NOMO-1 treated with dmso at 0.1 percent for 144 hours (cell line): ENCODE measurements around the gene BRF1.

Source experiments
- DNase-seq: peaks from one replicate; lab custom pipeline; 2025; ENCODE audit not compliant: unreplicated experiment; lab: John Stamatoyannopoulos, UW

The BRF1 gene

GRCh38 chr14:105161964-105162668, 138.7 kb downstream of the BRF1 start:
- DNase-seq: no peak

GRCh38 chr14:105161309-105161708, 139.5 kb downstream of the BRF1 start:
- no peak for DNase-seq

- DNase-seq: no peak
Measured at GRCh38 chr14:105160776-105161175, 140.0 kb downstream of the BRF1 start.

GRCh38 chr14:105159344-105159743, 141.5 kb downstream of the BRF1 start:
- DNase-seq: no peak
